Measurements from ENCODE around the gene RIMS1. TPM values are rescaled to one million over a fixed set of nuclear protein-coding genes. Genes with fewer than 3 reads are reported as not detected.

Gene RIMS1
- total RNA-seq, 1 experiment from 2014 or later, result 0.51 TPM

- ChIA-PET POLR2A (ENCODE audit: unreplicated experiment) (interaction anchor here (0.7 kb wide), 1 partner anchor 173 kb away, joined by 34 read pairs; no protein-coding TSS in a partner anchor), CTCF (interaction anchor here (0.6 kb wide), 1 partner anchor 124 kb away, joined by 3 read pairs; no protein-coding TSS in a partner anchor)
Measured at GRCh38 chr6:72410769-72411168, 524.4 kb downstream of the RIMS1 start.

DNA sequence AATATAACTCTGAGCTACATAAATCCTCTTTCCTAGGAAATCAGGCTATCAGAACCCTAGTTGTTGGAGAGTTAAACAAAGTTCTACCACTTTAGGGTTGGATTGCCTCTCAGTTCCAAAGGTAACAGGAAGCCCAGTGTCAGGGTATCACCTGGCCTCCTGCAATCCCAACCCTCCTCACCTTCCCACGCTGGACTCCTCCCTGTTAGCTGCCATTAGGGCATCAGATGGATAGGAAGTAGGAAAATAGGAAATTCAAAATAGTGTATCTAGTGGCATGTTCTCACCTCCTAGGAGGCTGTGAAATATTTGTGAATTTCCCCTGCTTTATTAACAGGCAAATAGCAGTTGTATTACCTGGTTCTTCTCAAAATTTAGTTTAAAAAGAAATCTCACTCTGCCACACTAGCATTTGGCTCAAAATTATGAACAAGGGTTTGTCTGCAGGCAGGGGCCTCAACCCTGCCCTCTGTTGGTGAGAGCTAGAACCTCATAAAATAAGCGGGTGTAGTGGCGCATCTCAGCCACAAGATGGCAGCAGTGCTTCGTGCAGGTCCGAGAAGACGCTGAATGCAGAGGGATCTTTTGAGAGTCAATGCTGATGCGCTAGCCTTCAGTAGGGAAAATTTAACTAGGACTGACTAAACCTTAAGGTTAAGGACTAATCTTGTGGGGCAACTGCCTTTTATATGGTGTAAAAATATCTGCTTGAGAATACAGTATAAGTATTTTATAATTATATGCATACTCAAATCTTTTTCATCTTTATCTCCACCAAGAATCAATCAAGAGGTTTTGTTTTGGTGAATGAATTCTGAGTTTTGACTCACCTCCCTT lies 525.7 kb downstream of the RIMS1 start:
- H4K20me1 ChIP-seq (ENCODE audit: low read length), result no peaks in the 10 kb centered on the region
- ATAC-seq (peak; percentile 85), DNase-seq (peak; percentile 80)
- no peaks in the 10 kb centered on the region for H3K79me2 ChIP-seq (ENCODE audit: low read length)
- H3K9me3 ChIP-seq (ENCODE audit: low read length), result no peaks in the 10 kb centered on the region
- BruUV-seq (replicated peaks), result no TSS peak
- intact Hi-C loops (cut with micrococcal nuclease), result loop anchor here (1.0 to 5.0 kb wide), 6 partner anchors 140 to 914 kb away; no protein-coding TSS in a partner anchor
- peaks cover 7% of the 10 kb centered on the region for H3K4me1 ChIP-seq (ENCODE audit: insufficient read depth, low read length)
- H3K27me3 ChIP-seq (ENCODE audit: low read length), result no peaks in the 10 kb centered on the region
- H3K4me3 ChIP-seq (ENCODE audit: low read length), result no peak overlapping the region
- H3K9me2 ChIP-seq (replicated peaks; ENCODE audit: low read length), result no peaks in the 10 kb centered on the region
- no peak overlapping the region for H3K9ac ChIP-seq (ENCODE audit: low read length)
- CTCF ChIA-PET, result interaction anchor here (0.5 to 1.8 kb wide), 4 partner anchors 147 to 204 kb away, joined by 4 to 24 read pairs (median 6); no protein-coding TSS in a partner anchor
- no peak overlapping the region for H2AFZ ChIP-seq (ENCODE audit: low read length)
- TF ChIP-seq CTCF (conservative IDR thresholded peaks at IDR 0.05; ENCODE audit: low read depth, low read length) (peak; percentile 99), EZH2phosphoT487 (IDR thresholded peaks at IDR 0.05; ENCODE audit: borderline replicate concordance, low read length) (no peak)
- no peak overlapping the region for H3K4me2 ChIP-seq (ENCODE audit: low read length)
- H3F3A ChIP-seq (ENCODE audit: low read length, unreplicated experiment), result no peaks in the 10 kb centered on the region
- POLR2A ChIA-PET (ENCODE audit: unreplicated experiment), result no interaction called here
- no peaks in the 10 kb centered on the region; the same call in 1 of the 2 replicates for H3K36me3 ChIP-seq (ENCODE audit: low read depth, low read length)
- H3K27ac ChIP-seq (ENCODE audit: low read length), result no peak overlapping the region

More at GRCh38 chr6:72410769-72411168, 524.4 kb downstream of the RIMS1 start:
- no peak overlapping the region for H2AFZ ChIP-seq (ENCODE audit: low read length)
- H3K4me1 ChIP-seq (ENCODE audit: insufficient read depth, low read length), result peaks cover 7% of the 10 kb centered on the region
- BruUV-seq (replicated peaks), result no TSS peak
- no peaks in the 10 kb centered on the region for H4K20me1 ChIP-seq (ENCODE audit: low read length)
- H3K27ac ChIP-seq (ENCODE audit: low read length), result no peak overlapping the region
- TF ChIP-seq CTCF (conservative IDR thresholded peaks at IDR 0.05; ENCODE audit: low read depth, low read length) (no peak), EZH2phosphoT487 (IDR thresholded peaks at IDR 0.05; ENCODE audit: borderline replicate concordance, low read length) (no peak), EZH2 (IDR thresholded peaks at IDR 0.05; ENCODE audit: low read length, unreplicated experiment) (no peak)
- no peak for DNase-seq
- H3K4me3 ChIP-seq (ENCODE audit: low read length), result no peak overlapping the region
- ATAC-seq, result no peak
- H3K9me3 ChIP-seq (ENCODE audit: low read length), result no peaks in the 10 kb centered on the region
- intact Hi-C loops (cut with micrococcal nuclease), result loop anchor here (5.0 kb wide), 3 partner anchors 142 to 722 kb away; no protein-coding TSS in a partner anchor
- H3K36me3 ChIP-seq (ENCODE audit: low read depth, low read length), result no peaks in the 10 kb centered on the region; the same call in 1 of the 2 replicates
- no peaks in the 10 kb centered on the region for H3K9me2 ChIP-seq (replicated peaks; ENCODE audit: low read length)
- no peak overlapping the region for H3K4me2 ChIP-seq (ENCODE audit: low read length)
- no peaks in the 10 kb centered on the region for H3K79me2 ChIP-seq (ENCODE audit: low read length)
- H3K9ac ChIP-seq (ENCODE audit: low read length), result no peak overlapping the region
- H3F3A ChIP-seq (ENCODE audit: low read length, unreplicated experiment), result no peaks in the 10 kb centered on the region
- no peaks in the 10 kb centered on the region for H3K27me3 ChIP-seq (ENCODE audit: low read length)

All from PC-3 (cell line).